ENCODE data around the gene LIN54.
A peak's percentile ranks its signal among the peaks of the same experiment; 100 is the strongest.
"Not testable (repeated sequence)": the region's sequence is repeated elsewhere in the genome, so short reads cannot be mapped to it uniquely, and the experiment has no call there.

LIN54 gene

DNA sequence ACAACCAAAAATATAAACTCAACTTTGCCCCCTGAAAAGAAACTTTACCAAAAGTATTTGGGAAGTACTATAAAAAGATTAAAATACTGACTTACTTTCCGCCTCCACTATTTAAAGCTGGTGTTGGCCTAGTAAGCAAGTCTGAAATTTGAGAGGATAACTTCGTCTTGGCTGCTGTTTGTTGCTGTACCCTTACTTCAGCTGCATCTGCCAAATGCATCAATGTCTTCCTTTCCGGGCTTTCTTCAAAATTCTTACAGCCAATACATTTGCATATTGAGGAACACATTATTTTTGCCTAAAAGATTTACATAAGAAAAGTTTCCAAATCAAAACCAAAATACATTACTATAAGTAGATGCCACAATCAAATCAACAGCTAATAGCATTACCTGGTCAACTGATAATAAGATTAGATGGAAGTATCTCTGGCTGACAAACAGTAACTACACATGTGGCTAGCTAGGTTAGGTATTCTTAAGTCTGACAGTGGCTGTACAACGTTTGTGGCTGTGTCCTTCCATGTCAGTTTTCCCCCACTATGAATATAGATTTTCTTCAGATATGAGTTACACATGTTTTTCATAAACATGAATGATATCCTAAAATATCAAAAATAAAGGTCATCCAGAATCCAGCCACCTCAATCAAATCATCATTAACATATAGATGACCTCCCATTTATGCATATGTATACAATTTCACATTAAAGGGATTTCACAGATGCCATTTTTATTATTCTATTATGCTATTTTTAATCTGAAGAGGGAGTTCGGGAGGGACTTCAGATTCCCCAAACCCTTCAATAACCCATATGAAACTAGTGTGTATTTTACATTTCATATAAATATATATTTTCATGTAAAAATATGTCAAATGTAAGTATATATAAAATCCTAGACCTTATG is 79.5 kb downstream of the LIN54 start:
- DNase-seq = no peak

DNA sequence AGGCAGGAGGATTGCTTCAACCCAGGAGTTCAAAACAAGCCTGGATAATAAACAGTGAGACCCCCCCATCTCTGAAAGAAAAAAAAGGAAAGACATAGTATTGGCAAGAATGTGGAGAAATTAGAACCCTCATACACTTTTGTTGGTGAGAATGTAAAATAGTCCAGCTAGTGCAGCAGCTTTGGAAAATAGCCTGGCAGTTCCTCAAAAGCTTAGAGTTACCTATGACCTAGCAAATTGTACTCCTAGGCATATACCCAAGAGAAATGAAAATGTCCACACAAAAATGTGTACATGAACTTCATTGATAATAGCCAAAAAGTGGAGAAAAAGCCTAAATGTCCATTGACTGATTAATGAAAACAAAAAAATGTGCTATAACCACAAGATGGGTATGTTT is 88.8 kb downstream of the LIN54 start:
- DNase-seq = no peak

GRCh38 chr4:82919386-82919785 is 91.2 kb downstream of the LIN54 start:
- no peak for DNase-seq

DNA sequence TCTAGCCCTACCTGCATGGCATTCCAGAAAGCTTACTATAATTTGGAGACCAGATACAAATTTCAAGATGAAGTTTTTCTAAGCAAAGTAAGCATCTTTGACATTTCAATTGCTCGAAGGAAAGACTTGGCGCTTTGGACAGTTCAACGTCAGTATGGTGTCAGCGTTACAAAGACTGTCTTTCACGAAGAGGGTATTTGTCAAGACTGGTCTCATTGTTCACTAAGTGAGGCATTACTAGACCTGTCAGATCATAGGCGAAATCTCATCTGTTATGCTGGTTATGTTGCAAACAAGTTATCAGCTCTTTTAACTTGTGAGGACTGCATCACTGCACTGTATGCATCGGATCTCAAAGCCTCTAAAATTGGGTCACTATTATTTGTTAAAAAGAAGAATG is 92.5 kb downstream of the LIN54 start:
- no peak for DNase-seq

- not testable (repeated sequence) for DNase-seq
These were observed 96.7 kb downstream of the LIN54 start for GRCh38 chr4:82913968-82914367.

DNA sequence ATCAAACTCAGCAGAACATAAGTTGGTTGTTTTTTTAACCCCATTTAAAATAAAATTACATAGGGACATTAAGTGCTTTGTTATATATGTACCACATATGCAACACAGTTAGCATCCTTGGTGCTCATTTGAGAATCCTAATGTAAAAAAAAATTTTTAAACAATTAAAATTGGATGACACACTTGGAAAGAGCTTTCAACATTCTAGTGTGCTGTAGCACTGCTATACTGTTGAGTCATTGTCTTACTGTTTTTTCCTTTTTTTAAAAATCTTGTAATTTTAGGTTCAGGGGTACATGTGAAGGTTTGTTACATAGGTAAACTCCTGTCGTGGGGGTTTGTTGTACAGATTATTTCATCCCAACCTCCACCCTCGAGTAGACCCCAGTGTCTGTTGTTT is 97.3 kb downstream of the LIN54 start:
- DNase-seq = no peak

DNA sequence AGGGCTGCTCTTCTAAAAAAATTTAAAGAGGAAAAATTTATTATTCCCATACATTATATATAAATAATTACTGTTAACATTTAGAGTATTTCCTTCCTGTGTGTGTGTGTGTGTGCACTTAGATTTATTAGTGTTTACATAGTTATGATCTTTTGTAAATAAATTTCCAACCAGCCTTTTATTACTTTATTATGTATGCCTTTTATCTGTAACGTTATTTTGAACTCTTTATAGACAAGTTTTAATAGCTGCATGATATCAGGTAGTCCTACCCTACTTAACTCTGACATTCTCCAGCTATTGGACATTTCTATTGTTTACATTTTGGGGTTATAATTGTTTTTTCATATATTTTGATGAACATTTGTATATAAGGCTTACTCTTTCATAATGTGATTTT is 101.3 kb downstream of the LIN54 start:
- no peak for DNase-seq

DNA sequence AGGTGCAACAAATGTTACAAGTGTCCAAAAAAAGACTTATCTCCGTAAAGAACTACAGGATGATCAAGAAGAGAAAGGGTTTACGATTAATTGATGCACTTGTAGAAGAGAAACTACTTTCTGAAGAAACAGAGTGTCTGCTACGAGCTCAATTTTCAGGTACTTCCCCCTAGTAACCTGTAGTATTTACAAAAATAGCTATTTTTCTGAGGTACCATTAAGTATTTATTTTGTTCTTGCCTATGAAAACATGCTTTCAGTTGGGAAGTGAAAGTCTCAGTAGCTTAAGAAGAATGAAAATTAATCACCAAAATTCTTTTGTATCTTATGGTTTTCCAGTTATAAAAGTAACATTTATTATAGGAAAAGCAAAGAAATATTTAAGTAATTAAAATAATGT is 104.2 kb downstream of the LIN54 start:
- DNase-seq = no peak

DNA sequence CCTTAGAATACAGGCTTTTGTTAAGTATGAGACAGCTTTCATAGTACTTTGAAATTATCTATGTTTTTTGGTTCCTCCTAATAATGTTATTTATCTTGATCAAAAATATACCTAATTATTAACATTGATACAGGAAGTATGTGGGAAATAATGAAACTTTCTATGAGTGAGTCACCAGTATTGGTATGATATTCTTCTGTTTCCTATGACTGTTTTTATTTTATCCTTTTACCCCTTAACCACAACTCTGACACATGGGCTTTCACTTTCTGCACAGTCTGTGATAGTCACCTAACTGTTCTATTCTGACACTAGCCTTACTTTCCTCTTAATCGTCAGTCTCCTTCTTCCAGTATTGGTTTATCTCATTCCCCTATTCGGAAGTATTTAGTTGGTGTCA is 105.4 kb downstream of the LIN54 start:
- no peak for DNase-seq

GRCh38 chr4:82903737-82904136 is 106.9 kb downstream of the LIN54 start:
- DNase-seq = no peak

DNA sequence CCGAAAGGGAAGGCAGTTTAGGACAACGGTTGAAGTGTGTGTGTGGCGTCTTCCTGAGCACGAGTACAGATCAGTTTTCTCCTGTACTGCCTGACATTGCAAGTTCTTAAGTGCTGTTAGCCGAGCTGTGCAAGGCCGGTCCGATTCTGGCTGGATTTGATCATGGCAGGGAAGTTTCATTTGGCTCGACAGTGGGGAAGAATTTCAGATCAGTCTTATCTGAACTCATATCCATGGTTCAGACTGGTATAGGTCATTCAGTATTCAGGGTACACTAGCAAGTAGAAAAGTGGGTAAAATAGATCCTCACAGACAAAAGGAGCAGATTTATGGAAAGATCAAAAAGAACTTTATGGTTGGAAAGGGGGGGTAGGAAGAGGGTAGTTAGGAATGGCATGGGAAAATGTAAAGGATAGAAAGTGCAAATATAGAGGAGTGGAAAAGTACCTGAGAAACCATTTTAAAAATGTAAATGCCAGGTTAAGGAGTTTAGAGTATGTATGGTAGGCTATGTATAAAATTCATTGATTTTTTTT is 109.4 kb downstream of the LIN54 start:
- no peak for DNase-seq

- peak; percentile 96 for DNase-seq
These were observed 110.0 kb downstream of the LIN54 start, which contains the start of gene THAP9 for GRCh38 chr4:82900411-82901182. TSS of gene THAP9 (plus strand) at chr4:82900735. CDS start at chr4:82900803, 68 bp downstream.

- no peak for DNase-seq
These were observed 110.6 kb downstream of the LIN54 start for GRCh38 chr4:82900066-82900410.

DNA sequence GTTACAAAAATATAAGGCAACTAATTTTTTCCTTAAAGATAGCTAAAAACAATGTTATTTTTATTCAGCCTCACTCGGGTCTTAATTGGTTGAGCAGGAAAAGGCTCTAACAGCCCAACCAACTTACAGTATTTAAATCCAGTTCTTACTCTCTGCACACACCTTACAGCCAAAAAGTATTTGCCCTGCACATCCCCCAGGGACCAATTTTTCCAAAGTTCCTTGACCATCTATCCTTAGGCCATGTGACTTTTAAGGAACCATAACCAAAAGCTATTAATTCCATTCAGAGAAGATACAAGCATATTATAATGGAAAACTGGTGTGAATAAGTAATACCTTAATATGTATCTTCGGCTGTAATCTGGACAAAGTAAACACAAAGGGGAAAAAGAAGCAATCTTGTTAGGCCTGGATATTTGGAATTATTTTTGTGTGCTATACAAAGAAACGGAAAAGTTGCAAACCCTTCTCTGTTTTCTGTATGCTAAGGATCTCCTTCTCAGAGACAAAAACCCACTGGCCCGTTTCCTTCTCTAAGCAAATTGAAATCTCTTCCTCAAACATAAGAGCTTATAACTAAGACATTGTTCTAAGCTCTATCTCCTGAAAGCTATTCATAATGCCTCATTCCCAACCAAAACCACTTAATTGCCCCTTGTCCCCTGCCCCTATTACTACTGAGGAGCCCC is 111.1 kb downstream of the LIN54 start:
- DNase-seq = no peak

DNA sequence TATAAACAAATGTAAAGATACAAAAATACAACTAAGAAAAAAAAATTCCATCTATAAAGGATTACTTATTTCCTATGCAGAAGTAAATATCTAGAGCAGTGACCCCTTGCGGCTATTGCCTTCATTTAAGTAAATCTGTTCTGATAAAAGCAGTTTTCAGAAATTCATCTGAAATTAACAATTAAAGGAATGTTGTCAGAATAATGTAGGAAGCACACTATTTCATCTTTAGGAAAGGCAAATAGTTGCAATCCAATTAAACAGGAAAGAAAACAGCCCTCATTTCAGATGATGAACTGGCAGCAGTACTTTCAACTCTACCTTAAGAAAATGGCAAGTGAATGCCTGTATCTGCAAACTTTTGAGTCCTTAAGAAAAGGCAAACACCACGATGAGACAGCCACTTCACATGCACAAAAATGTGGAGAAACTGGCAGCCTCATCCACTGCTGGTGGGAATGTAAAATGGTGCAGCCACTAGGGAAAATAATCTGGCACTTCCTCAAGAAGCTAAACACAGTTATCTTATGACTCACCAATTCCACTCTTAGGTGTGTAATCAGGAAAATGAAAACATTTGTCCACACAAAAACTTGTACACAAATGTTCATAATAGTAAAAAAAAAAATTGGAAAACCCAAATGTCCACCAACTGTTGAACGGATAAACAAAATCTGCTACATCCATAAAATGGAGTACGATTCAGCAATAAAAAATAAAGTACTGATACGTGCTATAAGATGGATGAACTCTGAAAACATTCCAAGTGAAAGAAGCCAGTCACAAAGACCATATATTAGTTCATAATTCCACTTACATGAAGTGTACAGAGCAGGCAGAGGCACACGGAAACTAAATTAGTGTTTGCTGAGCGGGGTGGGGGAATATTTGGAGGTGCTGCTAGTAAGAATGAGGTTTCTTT is 112.0 kb downstream of the LIN54 start:
- no peak for DNase-seq

- no peak for DNase-seq
These were observed 113.9 kb downstream of the LIN54 start for GRCh38 chr4:82896755-82897154.

DNA sequence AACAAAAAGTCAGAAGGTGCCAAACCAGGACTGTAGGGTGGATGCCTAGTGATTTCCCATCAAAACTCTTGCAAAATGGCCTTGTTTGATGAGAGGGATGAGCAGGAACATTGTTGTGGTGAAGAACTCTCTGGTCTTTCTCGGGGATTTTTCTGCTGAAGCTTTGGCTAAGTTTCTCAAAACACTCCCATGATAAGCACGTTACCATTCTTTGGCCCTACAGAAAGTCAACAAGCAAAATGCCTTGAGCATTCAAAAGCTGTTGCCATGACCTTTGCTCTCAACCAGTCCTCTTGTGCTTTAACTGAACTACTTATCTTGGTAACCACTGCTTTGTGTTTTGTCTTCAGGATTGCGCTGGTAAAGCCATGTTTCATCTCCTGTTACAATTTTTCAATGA is 116.7 kb downstream of the LIN54 start:
- no peak for DNase-seq

GRCh38 chr4:82892467-82892802 is 118.2 kb downstream of the LIN54 start:
- no peak for DNase-seq

- no peak for DNase-seq
These were observed 118.7 kb downstream of the LIN54 start for GRCh38 chr4:82891707-82892466.

DNA sequence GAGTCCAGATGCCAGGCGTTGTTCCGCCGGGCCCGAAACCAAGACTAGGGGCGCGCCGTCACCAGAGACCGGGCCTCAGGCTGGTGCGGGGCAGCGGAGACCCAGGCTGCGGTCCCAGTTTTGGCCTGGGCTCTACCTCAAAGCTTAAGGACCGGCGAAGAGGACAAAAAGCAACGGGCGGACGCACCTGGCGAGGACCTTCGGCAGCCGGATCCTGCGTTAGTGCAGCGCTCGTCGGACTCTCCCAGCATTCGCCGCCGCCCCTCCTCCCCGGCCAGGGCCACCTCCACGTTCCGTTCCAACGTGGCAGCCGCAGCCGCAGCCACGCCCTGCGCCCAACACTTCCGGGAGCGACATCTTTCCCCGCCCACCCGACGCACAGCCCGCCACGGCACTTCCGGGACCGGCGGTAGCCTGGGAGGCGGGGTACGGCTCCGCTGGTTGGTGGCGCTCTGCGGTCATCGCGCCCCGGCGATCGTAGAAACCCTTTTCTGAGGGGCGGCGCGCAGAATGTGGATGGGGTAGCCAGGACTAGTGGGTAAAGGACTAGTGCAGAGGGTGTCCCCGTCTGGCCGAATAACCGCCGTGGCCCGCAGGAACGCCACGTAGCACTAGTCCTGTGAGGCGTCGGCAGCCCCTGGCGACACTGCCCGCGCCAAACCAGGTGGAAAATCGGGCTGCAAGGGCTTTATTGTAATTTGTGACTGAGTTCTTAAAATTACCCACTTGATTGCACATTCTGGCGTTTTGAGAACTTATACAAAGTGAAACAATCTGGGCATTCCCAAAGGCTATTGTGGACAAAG is 119.5 kb downstream of the LIN54 start, which contains the start of gene SEC31A:
TSS of gene SEC31A (minus strand) at position 253 of the 806 bp plus-strand sequence. CDS start 9,217 bp downstream, outside the sequence.
- peak; percentile 96 for DNase-seq
